Smooth muscle cell (in vitro differentiated cells): Measurements from ENCODE around the gene NPHS2. TPM values are rescaled to one million over a fixed set of nuclear protein-coding genes. Genes with fewer than 3 reads are reported as not detected.
A peak's percentile ranks its signal among the peaks of the same experiment; 100 is the strongest.

Experiments
- DNase-seq: peaks from one replicate; lab custom pipeline; 2025; ENCODE audit not compliant: unreplicated experiment; lab: John Stamatoyannopoulos, UW
- H2AFZ ChIP-seq: fragments of 200-600 bp; sonication (generic); 2 replicates; pipeline ENCODE4 v1.6.0; 2016; ENCODE audit warnings: antibody characterized with exemption, low read depth, mild to moderate bottlenecking
- H3F3A ChIP-seq: fragments of 200-600 bp; sonication (generic); 2 replicates; pipeline ENCODE4 v1.6.0; 2017; ENCODE audit warnings: antibody characterized with exemption, low read depth
- H3K27ac ChIP-seq: fragments of 200-600 bp; sonication (generic); 2 replicates; pipeline ENCODE4 v1.5.1; 2016; ENCODE audit warnings: low read depth, mild to moderate bottlenecking
- H3K27me3 ChIP-seq: fragments of 200-600 bp; sonication (generic); 2 replicates; pipeline ENCODE4 v1.6.1; 2016; ENCODE audit warnings: low read depth, mild to moderate bottlenecking
- H3K36me3 ChIP-seq: fragments of 200-600 bp; sonication (generic); 2 replicates; pipeline ENCODE4 v1.5.1; 2016; ENCODE audit warnings: low read depth
- H3K4me1 ChIP-seq: fragments of 200-600 bp; sonication (generic); 2 replicates; pipeline ENCODE4 v1.5.1; 2016; ENCODE audit warnings: low read depth
- H3K4me2 ChIP-seq: fragments of 200-600 bp; sonication (generic); 2 replicates; pipeline ENCODE4 v1.6.0; 2016; ENCODE audit warnings: mild to moderate bottlenecking
- H3K4me3 ChIP-seq: fragments of 200-600 bp; sonication (generic); 2 replicates; pipeline ENCODE4 v1.5.1; 2016; ENCODE audit warnings: mild to moderate bottlenecking
- H3K79me2 ChIP-seq: fragments of 200-600 bp; sonication (generic); 2 replicates; pipeline ENCODE4 v1.6.0; 2016; ENCODE audit warnings: low read depth, mild to moderate bottlenecking
- H3K9ac ChIP-seq: fragments of 200-600 bp; sonication (generic); 2 replicates; pipeline ENCODE4 v1.6.0; 2016; ENCODE audit warnings: low read depth
- H3K9me3 ChIP-seq: fragments of 200-600 bp; sonication (generic); replicated peaks from 2 replicates; pipeline ENCODE4 v1.5.1; 2016; ENCODE audit warnings: low read depth
- H4K20me1 ChIP-seq: fragments of 200-600 bp; sonication (generic); 2 replicates; pipeline ENCODE4 v1.6.0; 2016; ENCODE audit warnings: low read depth
- CTCF ChIP-seq: fragments of 200-600 bp; sonication (generic); IDR thresholded peaks from 2 replicates; pipeline ENCODE4 v1.5.1; 2017; ENCODE audit warnings: borderline replicate concordance, mild to moderate bottlenecking, antibody characterized with exemption; ENCODE audit not compliant: insufficient read depth, poor library complexity, severe bottlenecking
- WGBS: methylation state at CpG from one replicate; pipeline ENCODE4 v1.1.7; 2016; ENCODE audit warnings: low lambda C conversion rate; 5-methylcytosine and 5-hydroxymethylcytosine counted together
- polyA plus RNA-seq: library from polyadenylated mRNA; unstranded; fragments of >200 nt; fragmentation: Nextera tagmentation; extraction: Ambion mirVana; gene quantifications from 2 replicates; pipeline ENCODE4 v1.2.1, GENCODE V29; 2016
- total RNA-seq: library from RNA; depleted of rRNA; stranded (reverse); fragments of >200 nt; gene quantifications from 2 replicates; pipeline ENCODE4 v1.2.3, GENCODE V29; 2014

The NPHS2 gene
- total and polyA plus RNA-seq, 2 experiments from 2014 or later = not detected

- H3K27ac ChIP-seq = no peak overlapping the region
- DNase-seq = no peak
- no peak overlapping the region for H2AFZ ChIP-seq
- no peak overlapping the region for H3K9ac ChIP-seq
- peaks cover 18% of the 10 kb centered on the region for H3K27me3 ChIP-seq
- H3K79me2 ChIP-seq = no peaks in the 10 kb centered on the region
- no peaks in the 10 kb centered on the region for H4K20me1 ChIP-seq
- TF ChIP-seq CTCF = peak; percentile 47
- H3K4me3 ChIP-seq = no peak overlapping the region
- no peaks in the 10 kb centered on the region for H3K9me3 ChIP-seq
- H3K4me2 ChIP-seq = no peak overlapping the region
- no peaks in the 10 kb centered on the region for H3F3A ChIP-seq
- no peaks in the 10 kb centered on the region for H3K4me1 ChIP-seq
- no peaks in the 10 kb centered on the region for H3K36me3 ChIP-seq
These were observed 24.0 kb upstream of the NPHS2 start for GRCh38 chr1:179599623-179600249.

GRCh38 chr1:179598631-179599030 is 22.9 kb upstream of the NPHS2 start:
- no peaks in the 10 kb centered on the region for H3F3A ChIP-seq
- H3K27me3 ChIP-seq = peaks cover 29% of the 10 kb centered on the region
- WGBS = 73% methylated on average over 1 of the region's 1 CpG
- no peak overlapping the region for H3K4me3 ChIP-seq
- H3K27ac ChIP-seq = no peak overlapping the region
- H3K9ac ChIP-seq = no peak overlapping the region
- no peaks in the 10 kb centered on the region for H3K79me2 ChIP-seq
- H2AFZ ChIP-seq = no peak overlapping the region
- H3K36me3 ChIP-seq = no peaks in the 10 kb centered on the region
- H3K4me2 ChIP-seq = no peak overlapping the region
- DNase-seq = no peak
- no peak for TF ChIP-seq CTCF
- no peaks in the 10 kb centered on the region for H4K20me1 ChIP-seq
- no peaks in the 10 kb centered on the region for H3K9me3 ChIP-seq
- H3K4me1 ChIP-seq = no peaks in the 10 kb centered on the region

- Histone ChIP-seq H3K27me3 (peaks cover 53% of the 10 kb centered on the region), H3K36me3 (no peaks in the 10 kb centered on the region), H3F3A (no peaks in the 10 kb centered on the region), H3K4me2 (no peak within 1 kb of the TSS), H3K4me1 (no peaks in the 10 kb centered on the region), H3K9ac (no peak within 1 kb of the TSS), H4K20me1 (no peaks in the 10 kb centered on the region), H3K27ac (no peak within 1 kb of the TSS), H3K79me2 (no peaks in the 10 kb centered on the region), H3K9me3 (no peaks in the 10 kb centered on the region), H3K4me3 (no peak within 1 kb of the TSS), H2AFZ (no peak within 1 kb of the TSS)
- DNase-seq = no peak
- TF ChIP-seq CTCF = no peak
- 83% methylated on average over 56 of the region's 75 CpGs for WGBS
These were observed 16.1 kb upstream of the NPHS2 start, which contains the start of gene TDRD5 for GRCh38 chr1:179591592-179592580. Gene TDRD5 (plus strand): TSS chr1:179591832. CDS start chr1:179592616, 784 bp downstream.
